ENCODE results near the gene CD83. TPM values are rescaled to one million over a fixed set of nuclear protein-coding genes. Genes with fewer than 3 reads are reported as not detected.

CD83 gene
- total RNA-seq, 1 experiment from 2014 or later = 1.0 TPM

GRCh38 chr6:14082771-14083170, 34.8 kb upstream of the CD83 start:
- H3K9me3 ChIP-seq = no peaks in the 10 kb centered on the region
- H3K4me1 ChIP-seq = peaks cover 8% of the 10 kb centered on the region; the same call in 1 of the 2 replicates
- H3K4me3 Mint-ChIP-seq (ENCODE audit: unreplicated experiment) = no peak overlapping the region
- no peak overlapping the region for H3K4me3 ChIP-seq (ENCODE audit: low read depth, low read length)
- DNase-seq = no peak
- no peaks in the 10 kb centered on the region for H3K36me3 Mint-ChIP-seq (ENCODE audit: insufficient read depth, unreplicated experiment)
- no peaks in the 10 kb centered on the region for H3K36me3 ChIP-seq (ENCODE audit: control insufficient read depth, insufficient read depth, low read length)
- TF ChIP-seq, protein P1, sequence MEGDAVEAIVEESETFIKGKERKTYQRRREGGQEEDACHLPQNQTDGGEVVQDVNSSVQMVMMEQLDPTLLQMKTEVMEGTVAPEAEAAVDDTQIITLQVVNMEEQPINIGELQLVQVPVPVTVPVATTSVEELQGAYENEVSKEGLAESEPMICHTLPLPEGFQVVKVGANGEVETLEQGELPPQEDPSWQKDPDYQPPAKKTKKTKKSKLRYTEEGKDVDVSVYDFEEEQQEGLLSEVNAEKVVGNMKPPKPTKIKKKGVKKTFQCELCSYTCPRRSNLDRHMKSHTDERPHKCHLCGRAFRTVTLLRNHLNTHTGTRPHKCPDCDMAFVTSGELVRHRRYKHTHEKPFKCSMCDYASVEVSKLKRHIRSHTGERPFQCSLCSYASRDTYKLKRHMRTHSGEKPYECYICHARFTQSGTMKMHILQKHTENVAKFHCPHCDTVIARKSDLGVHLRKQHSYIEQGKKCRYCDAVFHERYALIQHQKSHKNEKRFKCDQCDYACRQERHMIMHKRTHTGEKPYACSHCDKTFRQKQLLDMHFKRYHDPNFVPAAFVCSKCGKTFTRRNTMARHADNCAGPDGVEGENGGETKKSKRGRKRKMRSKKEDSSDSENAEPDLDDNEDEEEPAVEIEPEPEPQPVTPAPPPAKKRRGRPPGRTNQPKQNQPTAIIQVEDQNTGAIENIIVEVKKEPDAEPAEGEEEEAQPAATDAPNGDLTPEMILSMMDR (IDR thresholded peaks at IDR 0.05; ENCODE audit: insufficient read depth in 1 of 2, low read depth in 1 of 2, low read length in 1 of 2, severe bottlenecking in 1 of 2, unreplicated experiment in 1 of 2) = no peak
- no peaks in the 10 kb centered on the region for H3K27me3 ChIP-seq (replicated peaks; ENCODE audit: control insufficient read depth, insufficient read depth, low read length)
- peaks cover 7% of the 10 kb centered on the region for H3K4me1 Mint-ChIP-seq (ENCODE audit: low read depth, unreplicated experiment)
- BruUV-seq (replicated peaks) = no TSS peak
- H3K27me3 Mint-ChIP-seq (ENCODE audit: insufficient read depth, unreplicated experiment) = peaks cover 5% of the 10 kb centered on the region
- ChIA-PET CTCF (no interaction called here), POLR2A (no interaction called here)
- H3K27ac Mint-ChIP-seq (ENCODE audit: unreplicated experiment) = no peak overlapping the region
- intact Hi-C loops (cut with micrococcal nuclease; ENCODE audit: unreplicated experiment) = no loop called here
- H3K9me3 Mint-ChIP-seq (ENCODE audit: unreplicated experiment) = no peaks in the 10 kb centered on the region

GRCh38 chr6:14083262-14083661, 34.3 kb upstream of the CD83 start:
- intact Hi-C loops (cut with micrococcal nuclease; ENCODE audit: unreplicated experiment) = no loop called here
- H3K27me3 Mint-ChIP-seq (ENCODE audit: insufficient read depth, unreplicated experiment) = peaks cover 5% of the 10 kb centered on the region

GRCh38 chr6:14083751-14084150, 33.8 kb upstream of the CD83 start:
- H3K9me3 Mint-ChIP-seq (ENCODE audit: unreplicated experiment) = no peaks in the 10 kb centered on the region
- intact Hi-C loops (cut with micrococcal nuclease; ENCODE audit: unreplicated experiment) = no loop called here

More at GRCh38 chr6:14083262-14083661, 34.3 kb upstream of the CD83 start:
- H3K36me3 Mint-ChIP-seq (ENCODE audit: insufficient read depth, unreplicated experiment) = no peaks in the 10 kb centered on the region
- H3K4me3 ChIP-seq (ENCODE audit: low read depth, low read length) = no peak overlapping the region
- CTCF ChIA-PET = no interaction called here
- no TSS peak for BruUV-seq (replicated peaks)
- no peak overlapping the region for H3K4me3 Mint-ChIP-seq (ENCODE audit: unreplicated experiment)
- no peak for DNase-seq
- TF ChIP-seq, protein P1 (IDR thresholded peaks at IDR 0.05; ENCODE audit: insufficient read depth in 1 of 2, low read depth in 1 of 2, low read length in 1 of 2, severe bottlenecking in 1 of 2, unreplicated experiment in 1 of 2) = no peak
- peaks cover 8% of the 10 kb centered on the region; the same call in 1 of the 2 replicates for H3K4me1 ChIP-seq
- POLR2A ChIA-PET = no interaction called here
- H3K27ac Mint-ChIP-seq (ENCODE audit: unreplicated experiment) = no peak overlapping the region
- H3K27me3 ChIP-seq (replicated peaks; ENCODE audit: control insufficient read depth, insufficient read depth, low read length) = no peaks in the 10 kb centered on the region
- H3K4me1 Mint-ChIP-seq (ENCODE audit: low read depth, unreplicated experiment) = peaks cover 7% of the 10 kb centered on the region
- H3K36me3 ChIP-seq (ENCODE audit: control insufficient read depth, insufficient read depth, low read length) = no peaks in the 10 kb centered on the region
- no peaks in the 10 kb centered on the region for H3K9me3 Mint-ChIP-seq (ENCODE audit: unreplicated experiment)
- no peaks in the 10 kb centered on the region for H3K9me3 ChIP-seq

More at GRCh38 chr6:14083751-14084150, 33.8 kb upstream of the CD83 start:
- no peaks in the 10 kb centered on the region for H3K9me3 ChIP-seq
- no peaks in the 10 kb centered on the region for H3K36me3 ChIP-seq (ENCODE audit: control insufficient read depth, insufficient read depth, low read length)
- H3K36me3 Mint-ChIP-seq (ENCODE audit: insufficient read depth, unreplicated experiment) = no peaks in the 10 kb centered on the region
- CTCF ChIA-PET = no interaction called here
- peaks cover 8% of the 10 kb centered on the region for H3K27me3 Mint-ChIP-seq (ENCODE audit: insufficient read depth, unreplicated experiment)
- POLR2A ChIA-PET = interaction anchor here (0.6 kb wide), 1 partner anchor 1245 kb away, joined by 3 read pairs; no protein-coding TSS in a partner anchor
- no TSS peak for BruUV-seq (replicated peaks)
- peaks cover 7% of the 10 kb centered on the region for H3K4me1 Mint-ChIP-seq (ENCODE audit: low read depth, unreplicated experiment)
- TF ChIP-seq, protein P1 (IDR thresholded peaks at IDR 0.05; ENCODE audit: insufficient read depth in 1 of 2, low read depth in 1 of 2, low read length in 1 of 2, severe bottlenecking in 1 of 2, unreplicated experiment in 1 of 2) = no peak
- no peak overlapping the region for H3K4me3 ChIP-seq (ENCODE audit: low read depth, low read length)
- DNase-seq = no peak
- H3K4me3 Mint-ChIP-seq (ENCODE audit: unreplicated experiment) = no peak overlapping the region
- no peak overlapping the region for H3K27ac Mint-ChIP-seq (ENCODE audit: unreplicated experiment)
- no peaks in the 10 kb centered on the region for H3K27me3 ChIP-seq (replicated peaks; ENCODE audit: control insufficient read depth, insufficient read depth, low read length)
- H3K4me1 ChIP-seq = peaks cover 8% of the 10 kb centered on the region; the same call in 1 of the 2 replicates

Measured in Caco-2 (cell line).